Inflammatory macrophage treated with lipopolysaccharide for 4 hours (primary cell): ENCODE data around the gene AK1.
"Not testable (repeated sequence)": the region's sequence is repeated elsewhere in the genome, so short reads cannot be mapped to it uniquely, and the experiment has no call there.

Experiments used
- DNase-seq: peaks from one replicate; pipeline ENCODE4 v3.0.0-alpha.2; 2020

Gene AK1

GRCh38 chr9:127883959-127884358 lies 6.5 kb upstream of the AK1 start:
- DNase-seq = no peak

GRCh38 chr9:127881715-127882114 lies 4.2 kb upstream of the AK1 start:
- DNase-seq = not testable (repeated sequence)

- no peak for DNase-seq
These were observed 2.7 kb upstream of the AK1 start for GRCh38 chr9:127880143-127880542.

GRCh38 chr9:127878652-127879390 lies 1.3 kb upstream of the AK1 start:
- DNase-seq = peak; percentile 59

- DNase-seq = no peak
These were observed 651 bp upstream of the AK1 start for GRCh38 chr9:127878001-127878651.

- no peak for DNase-seq
These were observed 512 bp downstream of the AK1 start for GRCh38 chr9:127876764-127877562.

GRCh38 chr9:127876026-127876763 lies 1.3 kb downstream of the AK1 start:
- DNase-seq = no peak

GRCh38 chr9:127875306-127875966 lies 2.0 kb downstream of the AK1 start:
- no peak for DNase-seq

- DNase-seq = no peak
These were observed 2.9 kb downstream of the AK1 start for GRCh38 chr9:127874301-127875221.

- no peak for DNase-seq
These were observed 3.6 kb downstream of the AK1 start for GRCh38 chr9:127873886-127874285.

GRCh38 chr9:127873223-127873691 lies 4.2 kb downstream of the AK1 start:
- no peak for DNase-seq

- no peak for DNase-seq
These were observed 4.9 kb downstream of the AK1 start for GRCh38 chr9:127872369-127873222.

GRCh38 chr9:127871531-127871930 lies 5.9 kb downstream of the AK1 start:
- no peak for DNase-seq

GRCh38 chr9:127870887-127871286 lies 6.6 kb downstream of the AK1 start:
- DNase-seq = no peak

GRCh38 chr9:127870153-127870491 lies 7.4 kb downstream of the AK1 start:
- not testable (repeated sequence) for DNase-seq

- peak; percentile 87 for DNase-seq
These were observed 7.9 kb downstream of the AK1 start for GRCh38 chr9:127869310-127870152.

GRCh38 chr9:127868278-127868902 lies 9.1 kb downstream of the AK1 start:
- DNase-seq = no peak

GRCh38 chr9:127867356-127868277 lies 9.9 kb downstream of the AK1 start:
- DNase-seq = no peak
